ENCODE measurements around the gene SLC35F3.

GRCh38 chr1:233939451-233939850 is 35.0 kb downstream of the SLC35F3 start:
- TF ChIP-seq CTCF (IDR thresholded peaks at IDR 0.05), result no peak
- no peak for TF ChIP-seq POLR2A (IDR thresholded peaks at IDR 0.05)

Measured in ovary (tissue), 3 donors.